ENCODE data around the gene THBD.
A peak's percentile ranks its signal among the peaks of the same experiment; 100 is the strongest.

Gene THBD

GRCh38 chr20:23080521-23080920 lies 31.0 kb upstream of the THBD start:
- Histone ChIP-seq H4K20me1 (ENCODE audit: insufficient read depth, low read length) (no peaks in the 10 kb centered on the region), H3K4me2 (ENCODE audit: low read length) (no peak overlapping the region), H3K36me3 (ENCODE audit: insufficient read depth, low read length) (no peaks in the 10 kb centered on the region), H2AFZ (ENCODE audit: low read length) (no peak overlapping the region), H3K9me2 (ENCODE audit: low read depth, low read length) (no peaks in the 10 kb centered on the region), H3K9me3 (ENCODE audit: low read length) (no peaks in the 10 kb centered on the region), H3F3A (ENCODE audit: insufficient read depth, low read length) (no peaks in the 10 kb centered on the region), H3K9ac (ENCODE audit: low read length) (no peak overlapping the region), H3K27ac (ENCODE audit: low read depth, low read length, poor library complexity, severe bottlenecking) (no peak overlapping the region), H3K27me3 (ENCODE audit: insufficient read depth, low read length) (no peaks in the 10 kb centered on the region), H3K4me1 (ENCODE audit: insufficient read depth, low read length, severe bottlenecking) (no peaks in the 10 kb centered on the region), H3K79me2 (ENCODE audit: insufficient read depth, low read length) (no peaks in the 10 kb centered on the region), H3K4me3 (ENCODE audit: low read depth, low read length, poor library complexity, severe bottlenecking) (no peak overlapping the region)
- TF ChIP-seq EZH2 (IDR thresholded peaks at IDR 0.05; ENCODE audit: borderline replicate concordance, low read length), result no peak

- no peak overlapping the region for H3K4me3 ChIP-seq (ENCODE audit: low read depth, low read length, poor library complexity, severe bottlenecking)
- no peak overlapping the region for H3K27ac ChIP-seq (ENCODE audit: low read depth, low read length, poor library complexity, severe bottlenecking)
- H3F3A ChIP-seq (ENCODE audit: insufficient read depth, low read length), result no peaks in the 10 kb centered on the region
- H3K9me3 ChIP-seq (ENCODE audit: low read length), result no peaks in the 10 kb centered on the region
- H3K36me3 ChIP-seq (ENCODE audit: insufficient read depth, low read length), result no peaks in the 10 kb centered on the region
- H4K20me1 ChIP-seq (ENCODE audit: insufficient read depth, low read length), result no peaks in the 10 kb centered on the region
- TF ChIP-seq EZH2 (IDR thresholded peaks at IDR 0.05; ENCODE audit: borderline replicate concordance, low read length), result no peak
- no peak for TF ChIP-seq CTCF (IDR thresholded peaks at IDR 0.05; ENCODE audit: low read length)
- H3K79me2 ChIP-seq (ENCODE audit: insufficient read depth, low read length), result no peaks in the 10 kb centered on the region
- H3K9me2 ChIP-seq (ENCODE audit: low read depth, low read length), result no peaks in the 10 kb centered on the region
- H3K27me3 ChIP-seq (ENCODE audit: insufficient read depth, low read length), result no peaks in the 10 kb centered on the region
- no peak overlapping the region for H2AFZ ChIP-seq (ENCODE audit: low read length)
- no peak overlapping the region for H3K4me2 ChIP-seq (ENCODE audit: low read length)
- H3K4me1 ChIP-seq (ENCODE audit: insufficient read depth, low read length, severe bottlenecking), result no peaks in the 10 kb centered on the region
- H3K9ac ChIP-seq (ENCODE audit: low read length), result no peak overlapping the region
These were observed 30.5 kb upstream of the THBD start for GRCh38 chr20:23079926-23080325.

GRCh38 chr20:23079016-23079351 lies 29.5 kb upstream of the THBD start:
- H3K4me1 ChIP-seq (ENCODE audit: insufficient read depth, low read length, severe bottlenecking), result no peaks in the 10 kb centered on the region
- H3K9me2 ChIP-seq (ENCODE audit: low read depth, low read length), result no peaks in the 10 kb centered on the region
- H3K27ac ChIP-seq (ENCODE audit: low read depth, low read length, poor library complexity, severe bottlenecking), result no peak overlapping the region
- no peaks in the 10 kb centered on the region for H4K20me1 ChIP-seq (ENCODE audit: insufficient read depth, low read length)
- H3K9ac ChIP-seq (ENCODE audit: low read length), result no peak overlapping the region
- H3K36me3 ChIP-seq (ENCODE audit: insufficient read depth, low read length), result no peaks in the 10 kb centered on the region
- no peak overlapping the region for H3K4me3 ChIP-seq (ENCODE audit: low read depth, low read length, poor library complexity, severe bottlenecking)
- H3K79me2 ChIP-seq (ENCODE audit: insufficient read depth, low read length), result no peaks in the 10 kb centered on the region
- H3K9me3 ChIP-seq (ENCODE audit: low read length), result no peaks in the 10 kb centered on the region
- TF ChIP-seq EZH2 (IDR thresholded peaks at IDR 0.05; ENCODE audit: borderline replicate concordance, low read length) (no peak), CTCF (IDR thresholded peaks at IDR 0.05; ENCODE audit: low read length) (peak; percentile 67)
- H2AFZ ChIP-seq (ENCODE audit: low read length), result no peak overlapping the region
- H3K4me2 ChIP-seq (ENCODE audit: low read length), result no peak overlapping the region
- no peaks in the 10 kb centered on the region for H3F3A ChIP-seq (ENCODE audit: insufficient read depth, low read length)
- H3K27me3 ChIP-seq (ENCODE audit: insufficient read depth, low read length), result no peaks in the 10 kb centered on the region

- Histone ChIP-seq H2AFZ (ENCODE audit: low read length) (no peak overlapping the region), H3K9ac (ENCODE audit: low read length) (no peak overlapping the region), H3K27ac (ENCODE audit: low read depth, low read length, poor library complexity, severe bottlenecking) (no peak overlapping the region), H3K4me3 (ENCODE audit: low read depth, low read length, poor library complexity, severe bottlenecking) (no peak overlapping the region), H3F3A (ENCODE audit: insufficient read depth, low read length) (no peaks in the 10 kb centered on the region), H3K27me3 (ENCODE audit: insufficient read depth, low read length) (no peaks in the 10 kb centered on the region), H3K9me3 (ENCODE audit: low read length) (no peaks in the 10 kb centered on the region), H4K20me1 (ENCODE audit: insufficient read depth, low read length) (no peaks in the 10 kb centered on the region), H3K36me3 (ENCODE audit: insufficient read depth, low read length) (no peaks in the 10 kb centered on the region), H3K4me1 (ENCODE audit: insufficient read depth, low read length, severe bottlenecking) (no peaks in the 10 kb centered on the region), H3K4me2 (ENCODE audit: low read length) (no peak overlapping the region), H3K79me2 (ENCODE audit: insufficient read depth, low read length) (no peaks in the 10 kb centered on the region), H3K9me2 (ENCODE audit: low read depth, low read length) (no peaks in the 10 kb centered on the region)
- no peak for TF ChIP-seq CTCF (IDR thresholded peaks at IDR 0.05; ENCODE audit: low read length)
- no peak for TF ChIP-seq EZH2 (IDR thresholded peaks at IDR 0.05; ENCODE audit: borderline replicate concordance, low read length)
These were observed 29.0 kb upstream of the THBD start for GRCh38 chr20:23078351-23079015.
